HG03442 (cell line): ENCODE data around the gene RBMY1A1.
"Not testable (repeated sequence)": the region's sequence is repeated elsewhere in the genome, so short reads cannot be mapped to it uniquely, and the experiment has no call there.

Experiments used
- ATAC-seq: cut with Tn5 transposase; IDR thresholded peaks from one replicate; pipeline ENCODE4 v1.9.1; 2021; ENCODE audit warnings: mild to moderate bottlenecking, moderate library complexity; ENCODE audit not compliant: unreplicated experiment

Gene RBMY1A1

GRCh38 chrY:21534579-21534978, at the start of gene RBMY1A1:
RBMY1A1 (plus strand) TSS chrY:21534879; CDS start chrY:21536892, 2,013 bp downstream.
- ATAC-seq, result not testable (repeated sequence)

- not testable (repeated sequence) for ATAC-seq
These were observed 23.6 kb upstream of the RBMY1A1 start, which contains the start of gene RBMY1B for GRCh38 chrY:21511038-21511437. RBMY1B (plus strand) TSS chrY:21511338; CDS start chrY:21513351, 2,013 bp downstream.

DNA sequence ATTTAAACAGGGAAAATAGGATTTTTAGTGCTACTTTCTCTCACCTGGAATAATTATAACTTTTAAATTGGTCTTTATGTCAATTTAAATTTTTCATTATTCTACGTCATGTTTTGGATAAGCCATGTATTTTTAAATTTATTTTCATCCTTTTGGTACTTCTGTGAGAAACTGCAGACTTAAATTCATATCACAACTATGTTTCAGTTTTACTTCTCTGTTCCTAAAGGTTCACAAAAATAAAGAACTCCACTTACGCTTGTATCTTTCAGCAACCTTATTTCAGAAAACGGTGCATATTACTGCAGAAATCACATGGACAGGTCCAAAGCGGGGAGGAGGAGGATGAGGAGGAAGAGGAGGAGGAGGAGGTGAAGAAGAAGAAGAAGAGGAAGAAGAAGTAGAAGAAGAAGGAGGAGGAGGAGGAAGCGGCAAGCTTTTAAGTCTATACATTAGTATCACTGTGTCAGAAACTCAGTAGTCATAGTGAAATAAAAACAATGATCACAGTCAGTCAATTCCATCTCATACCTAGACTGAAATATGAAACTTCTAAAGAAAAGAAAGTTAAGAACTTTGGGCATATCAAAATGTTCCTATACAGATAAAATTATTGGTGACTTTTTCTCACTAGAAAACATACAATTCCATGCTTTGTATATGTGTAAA, 24.8 kb downstream of the RBMY1A1 start:
- ATAC-seq, result peak; percentile 92

DNA sequence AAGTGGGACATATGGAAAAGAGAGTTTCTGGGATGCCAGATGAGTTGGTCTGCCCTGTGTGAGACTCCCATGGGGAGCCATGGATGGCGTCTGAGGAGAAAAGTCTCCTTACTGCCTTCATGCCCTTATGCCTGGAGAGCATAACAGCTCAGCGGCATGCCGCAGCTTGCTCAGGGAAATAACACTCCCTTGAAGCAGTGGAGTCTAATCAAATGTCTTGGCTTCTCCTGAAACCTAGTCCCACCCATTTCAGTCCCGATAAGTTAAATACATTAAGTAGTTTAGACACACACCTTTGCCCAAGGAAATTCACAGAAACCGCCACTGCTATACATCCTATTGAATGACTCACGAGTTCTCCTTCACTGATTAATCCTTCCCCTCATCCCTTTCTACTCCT, 50.8 kb downstream of the RBMY1A1 start:
- no peak for ATAC-seq

DNA sequence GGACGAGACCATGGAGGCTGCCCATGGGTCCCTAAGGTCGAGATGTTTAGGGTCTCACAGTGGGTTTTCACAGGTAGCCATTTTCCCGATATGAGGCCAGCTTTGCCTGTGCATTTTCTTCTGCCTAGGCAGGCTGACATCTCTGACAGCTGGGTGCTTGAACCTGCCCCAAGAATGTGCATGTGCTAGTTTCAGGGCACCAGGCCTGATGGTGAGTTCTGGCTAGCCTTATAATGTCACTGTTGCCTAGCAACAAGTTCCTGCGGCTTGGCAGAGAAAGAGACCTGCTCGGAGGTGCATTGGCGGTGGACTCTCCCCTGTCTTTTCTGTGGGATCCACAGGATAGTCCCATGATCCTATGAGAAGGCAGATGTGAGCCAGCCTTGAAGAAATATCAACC, 51.8 kb downstream of the RBMY1A1 start:
- not testable (repeated sequence) for ATAC-seq

DNA sequence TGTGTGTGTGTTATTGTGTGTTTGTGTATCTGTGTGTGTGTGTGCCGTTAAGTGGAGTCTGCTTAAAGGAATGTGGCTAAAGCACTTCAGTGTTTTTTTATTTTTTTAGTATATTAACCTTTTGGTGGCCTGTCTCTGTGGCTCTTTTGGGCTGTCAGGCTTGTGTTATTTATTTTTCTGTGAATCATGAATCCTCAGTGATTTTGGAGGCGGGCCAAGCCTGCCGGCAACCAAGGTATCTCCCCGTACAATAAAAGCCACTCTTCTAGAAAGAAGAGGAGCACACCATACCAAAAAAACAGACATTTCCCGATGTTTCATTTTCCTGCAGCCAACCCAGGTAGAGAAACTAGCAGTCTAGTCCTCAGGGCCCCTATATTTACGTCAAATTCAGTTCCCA, 57.4 kb downstream of the RBMY1A1 start:
- ATAC-seq, result no peak

DNA sequence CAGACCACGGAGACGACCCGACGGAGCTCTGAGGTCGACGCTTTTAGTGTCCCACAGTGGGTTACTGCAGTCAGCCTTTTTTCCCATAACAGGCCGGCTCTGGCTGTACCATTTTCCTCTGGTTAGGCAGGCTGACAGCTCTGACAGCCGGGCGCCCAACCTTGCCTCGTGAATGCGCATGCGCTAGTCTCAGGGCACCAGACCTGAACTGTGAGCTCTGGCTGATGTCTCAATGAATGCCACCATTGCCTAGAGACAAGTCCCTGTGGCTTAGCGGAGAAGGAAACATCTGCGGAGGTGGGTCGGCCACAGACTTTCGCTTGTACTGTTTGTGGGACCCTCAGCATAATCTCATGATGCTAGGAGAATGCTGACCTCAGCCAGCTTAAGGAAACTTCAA, 61.6 kb downstream of the RBMY1A1 start:
- not testable (repeated sequence) for ATAC-seq
